ENCODE data around the gene MAP3K13.
A peak's percentile ranks its signal among the peaks of the same experiment; 100 is the strongest.
"Not testable (repeated sequence)": the region's sequence is repeated elsewhere in the genome, so short reads cannot be mapped to it uniquely, and the experiment has no call there.

The MAP3K13 gene

GRCh38 chr3:185397676-185398075, 34.7 kb downstream of the MAP3K13 start:
- DNase-seq (ENCODE audit: low read depth), result no peak

GRCh38 chr3:185399737-185400667, 37.1 kb downstream of the MAP3K13 start:
- DNase-seq (ENCODE audit: low read depth), result no peak

- DNase-seq (ENCODE audit: low read depth), result no peak
Observed at GRCh38 chr3:185400866-185401265, 37.9 kb downstream of the MAP3K13 start.

GRCh38 chr3:185401319-185401955, 38.5 kb downstream of the MAP3K13 start:
- no peak for DNase-seq (ENCODE audit: low read depth)

- DNase-seq (ENCODE audit: low read depth), result no peak
Observed at GRCh38 chr3:185402561-185402960, 39.6 kb downstream of the MAP3K13 start.

- no peak for DNase-seq (ENCODE audit: low read depth)
Observed at GRCh38 chr3:185403002-185403401, 40.1 kb downstream of the MAP3K13 start.

- DNase-seq (ENCODE audit: low read depth), result no peak
Observed at GRCh38 chr3:185405243-185405642, 42.3 kb downstream of the MAP3K13 start.

GRCh38 chr3:185405664-185406063, 42.7 kb downstream of the MAP3K13 start:
- DNase-seq (ENCODE audit: low read depth), result no peak

GRCh38 chr3:185406121-185406620, 43.2 kb downstream of the MAP3K13 start:
- no peak for DNase-seq (ENCODE audit: low read depth)

GRCh38 chr3:185409957-185410356, 47.0 kb downstream of the MAP3K13 start:
- no peak for DNase-seq (ENCODE audit: low read depth)

- no peak for DNase-seq (ENCODE audit: low read depth)
Observed at GRCh38 chr3:185411133-185411532, 48.2 kb downstream of the MAP3K13 start.

GRCh38 chr3:185416513-185416912, 53.6 kb downstream of the MAP3K13 start:
- no peak for DNase-seq (ENCODE audit: low read depth)

- not testable (repeated sequence) for DNase-seq (ENCODE audit: low read depth)
Observed at GRCh38 chr3:185418561-185418977, 55.6 kb downstream of the MAP3K13 start.

- DNase-seq (ENCODE audit: low read depth), result no peak
Observed at GRCh38 chr3:185420762-185421161, 57.8 kb downstream of the MAP3K13 start.

GRCh38 chr3:185421577-185422232, 58.8 kb downstream of the MAP3K13 start:
- DNase-seq (ENCODE audit: low read depth), result no peak

GRCh38 chr3:185422677-185423076, 59.7 kb downstream of the MAP3K13 start:
- no peak for DNase-seq (ENCODE audit: low read depth)

- DNase-seq (ENCODE audit: low read depth), result peak; percentile 9
Observed at GRCh38 chr3:185423178-185423577, 60.2 kb downstream of the MAP3K13 start.

- no peak for DNase-seq (ENCODE audit: low read depth)
Observed at GRCh38 chr3:185424435-185424834, 61.5 kb downstream of the MAP3K13 start.

- no peak for DNase-seq (ENCODE audit: low read depth)
Observed at GRCh38 chr3:185430375-185430774, 67.4 kb downstream of the MAP3K13 start.

- no peak for DNase-seq (ENCODE audit: low read depth)
Observed at GRCh38 chr3:185439745-185440466, 77.0 kb downstream of the MAP3K13 start.

GRCh38 chr3:185442031-185442430, 79.1 kb downstream of the MAP3K13 start:
- no peak for DNase-seq (ENCODE audit: low read depth)

- DNase-seq (ENCODE audit: low read depth), result no peak
Observed at GRCh38 chr3:185444329-185444728, 81.4 kb downstream of the MAP3K13 start.
